Activated B cell treated with CpG ODN at 0.5 μM for 24 hours (primary cell): Measurements from ENCODE around the gene MPZL3. TPM values are rescaled to one million over a fixed set of nuclear protein-coding genes. Genes with fewer than 3 reads are reported as not detected.

ENCODE experiments used
- ATAC-seq: fragments of 200-7000 bp; cut with Tn5 transposase; one replicate; pipeline ENCODE4 v1.10.0; 2021; ENCODE audit warnings: low read depth, mild to moderate bottlenecking, moderate library complexity
- CTCF ChIA-PET: fragments of 350-600 bp; sonication (Branson Sonifier 250); formaldehyde crosslinking; loops from one replicate; lab custom pipeline; 2021; ENCODE audit warnings: antibody characterized with exemption; lab: Charles Lee
- POLR2A ChIA-PET: fragments of 350-600 bp; sonication (Branson Sonifier 250); formaldehyde crosslinking; loops from one replicate; lab custom pipeline; 2021; ENCODE audit warnings: antibody characterized with exemption; lab: Charles Lee
- DNase-seq: peaks from one replicate; pipeline ENCODE4 v3.0.0; 2022
- H3K27ac Mint-ChIP-seq: one replicate; pipeline ENCODE4 v1.8.0; 2020; ENCODE audit warnings: mixed read lengths
- H3K27me3 Mint-ChIP-seq: one replicate; pipeline ENCODE4 v1.8.0; 2021; ENCODE audit warnings: mixed read lengths
- H3K36me3 Mint-ChIP-seq: one replicate; pipeline ENCODE4 v1.8.0; 2021; ENCODE audit warnings: low read depth, mixed read lengths
- H3K4me1 Mint-ChIP-seq: one replicate; pipeline ENCODE4 v1.8.0; 2021; ENCODE audit warnings: mixed read lengths
- H3K4me3 Mint-ChIP-seq: one replicate; pipeline ENCODE4 v1.8.0; 2020; ENCODE audit warnings: mild to moderate bottlenecking, mixed read lengths
- H3K9me3 Mint-ChIP-seq: one replicate; pipeline ENCODE4 v1.8.0; 2020; ENCODE audit warnings: mixed read lengths
- intact Hi-C: fragments of 100-400 bp; cut with micrococcal nuclease; formaldehyde crosslinking; loops from one replicate; pipeline ENCODE4 v1.15.1; 2024
- total RNA-seq: library from RNA; stranded (reverse); gene quantifications from 2 replicates; pipeline ENCODE4 v1.2.3, GENCODE V29; 2022
- TF ChIP-seq, protein P1 (sequence below): fragments of 200-600 bp; IDR thresholded peaks from one replicate; pipeline ENCODE4 v1.8.0; 2022; ENCODE audit warnings: antibody characterized with exemption, mild to moderate bottlenecking

Gene MPZL3
- total RNA-seq, 1 donor from 2014 or later: 2.9 TPM

- H3K36me3 Mint-ChIP-seq: no peaks in the 10 kb centered on the region
- DNase-seq (no peak), ATAC-seq (peak; percentile 18)
- ChIA-PET CTCF (interaction anchor here (0.8 to 1.8 kb wide), 2 partner anchors 29 to 69 kb away, joined by 5 to 9 read pairs; no protein-coding TSS in a partner anchor), POLR2A (interaction anchor here (0.7 kb wide), 1 partner anchor 10 kb away, joined by 3 read pairs; no protein-coding TSS in a partner anchor)
- H3K27ac Mint-ChIP-seq: no peak overlapping the region
- H3K4me3 Mint-ChIP-seq: no peak overlapping the region
- H3K9me3 Mint-ChIP-seq: no peaks in the 10 kb centered on the region
- intact Hi-C loops: no loop called here
- peaks cover 15% of the 10 kb centered on the region for H3K4me1 Mint-ChIP-seq
- TF ChIP-seq, protein P1, sequence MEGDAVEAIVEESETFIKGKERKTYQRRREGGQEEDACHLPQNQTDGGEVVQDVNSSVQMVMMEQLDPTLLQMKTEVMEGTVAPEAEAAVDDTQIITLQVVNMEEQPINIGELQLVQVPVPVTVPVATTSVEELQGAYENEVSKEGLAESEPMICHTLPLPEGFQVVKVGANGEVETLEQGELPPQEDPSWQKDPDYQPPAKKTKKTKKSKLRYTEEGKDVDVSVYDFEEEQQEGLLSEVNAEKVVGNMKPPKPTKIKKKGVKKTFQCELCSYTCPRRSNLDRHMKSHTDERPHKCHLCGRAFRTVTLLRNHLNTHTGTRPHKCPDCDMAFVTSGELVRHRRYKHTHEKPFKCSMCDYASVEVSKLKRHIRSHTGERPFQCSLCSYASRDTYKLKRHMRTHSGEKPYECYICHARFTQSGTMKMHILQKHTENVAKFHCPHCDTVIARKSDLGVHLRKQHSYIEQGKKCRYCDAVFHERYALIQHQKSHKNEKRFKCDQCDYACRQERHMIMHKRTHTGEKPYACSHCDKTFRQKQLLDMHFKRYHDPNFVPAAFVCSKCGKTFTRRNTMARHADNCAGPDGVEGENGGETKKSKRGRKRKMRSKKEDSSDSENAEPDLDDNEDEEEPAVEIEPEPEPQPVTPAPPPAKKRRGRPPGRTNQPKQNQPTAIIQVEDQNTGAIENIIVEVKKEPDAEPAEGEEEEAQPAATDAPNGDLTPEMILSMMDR: no peak
- peaks cover 47% of the 10 kb centered on the region for H3K27me3 Mint-ChIP-seq
Measured at GRCh38 chr11:118267486-118267885, 15.3 kb upstream of the MPZL3 start.

DNA sequence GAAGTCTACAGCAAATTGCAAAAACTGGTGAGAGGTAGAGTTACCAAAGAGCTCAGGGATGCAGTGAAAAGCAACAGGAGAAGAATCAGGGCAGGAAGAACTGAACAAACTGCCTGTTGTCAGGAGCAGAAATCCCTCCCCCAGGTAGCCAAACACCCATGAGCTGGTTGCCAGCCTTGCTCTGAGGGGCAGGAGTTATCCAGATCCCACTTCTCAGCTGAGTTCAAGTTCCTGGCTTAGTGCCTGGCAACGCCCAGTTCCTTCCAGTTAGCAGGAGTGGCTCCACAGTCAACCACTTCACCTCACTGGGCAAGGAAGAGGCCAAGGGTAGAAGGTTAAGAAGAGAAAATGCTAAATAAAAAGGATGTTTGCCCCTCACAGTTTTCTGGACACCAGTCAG lies 13.8 kb upstream of the MPZL3 start:
- H3K9me3 Mint-ChIP-seq: no peaks in the 10 kb centered on the region
- ChIA-PET POLR2A (no interaction called here), CTCF (interaction anchor here (1.1 to 3.9 kb wide), 3 partner anchors 12 to 67 kb away, joined by 3 to 18 read pairs (median 4); no protein-coding TSS in a partner anchor)
- TF ChIP-seq, protein P1: no peak
- H3K36me3 Mint-ChIP-seq: no peaks in the 10 kb centered on the region
- no peak for DNase-seq
- H3K27ac Mint-ChIP-seq: no peak overlapping the region
- H3K4me1 Mint-ChIP-seq: peaks cover 15% of the 10 kb centered on the region
- no peak for ATAC-seq
- intact Hi-C loops: loop anchor here (2.0 kb wide), 1 partner anchor 67 kb away; no protein-coding TSS in a partner anchor
- no peak overlapping the region for H3K4me3 Mint-ChIP-seq
- H3K27me3 Mint-ChIP-seq: peaks cover 60% of the 10 kb centered on the region

DNA sequence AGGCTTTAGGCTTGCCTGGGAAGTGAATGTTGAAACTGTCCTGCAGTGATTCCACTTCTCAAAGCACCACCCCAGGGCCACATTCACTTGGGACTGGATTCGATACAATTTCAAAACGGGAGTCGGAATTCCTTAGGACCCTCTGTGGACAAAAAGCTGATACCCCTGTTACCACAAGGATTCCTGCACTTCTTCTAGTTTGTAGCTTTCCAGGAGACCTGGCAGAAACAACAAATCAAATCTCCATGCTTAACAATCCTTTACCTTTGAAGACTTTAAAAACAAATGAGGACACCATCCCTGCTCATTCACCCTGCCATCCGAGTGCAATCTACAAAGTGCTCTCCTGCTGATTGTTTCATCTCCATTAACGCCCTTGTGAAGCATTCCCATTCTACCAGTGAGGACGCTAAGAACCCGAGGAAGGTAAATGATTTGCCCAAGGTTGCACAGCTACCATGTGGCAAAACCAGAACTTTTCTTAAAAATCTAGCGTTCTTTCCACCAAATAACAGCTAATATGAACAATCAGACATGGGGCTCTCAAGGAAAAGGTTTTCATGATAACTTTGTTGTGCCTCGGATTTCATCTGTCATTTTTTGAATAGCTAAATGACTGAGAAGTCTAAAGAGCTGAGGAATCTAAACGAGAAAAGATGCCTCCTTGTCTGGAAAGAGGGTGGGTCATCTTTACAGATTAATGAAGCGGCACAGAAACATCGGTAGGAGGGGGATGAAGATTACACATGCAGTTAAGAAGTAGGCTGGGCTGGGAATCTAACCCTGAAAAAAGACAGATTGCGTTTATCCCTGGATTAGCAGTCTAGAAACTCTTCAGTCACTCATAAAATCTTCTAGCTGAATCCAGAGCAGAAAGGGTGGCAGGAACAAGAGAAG lies 12.7 kb upstream of the MPZL3 start:
- ATAC-seq (no peak), DNase-seq (no peak)
- H3K4me1 Mint-ChIP-seq: peaks cover 15% of the 10 kb centered on the region
- H3K27ac Mint-ChIP-seq: no peak overlapping the region
- ChIA-PET CTCF (interaction anchor here (1.0 to 3.9 kb wide), 5 partner anchors 13 to 66 kb away, joined by 3 to 18 read pairs (median 4); no protein-coding TSS in a partner anchor), POLR2A (interaction anchor here (1.2 kb wide), 1 partner anchor 51 kb away, joined by 3 read pairs; no protein-coding TSS in a partner anchor)
- H3K4me3 Mint-ChIP-seq: no peak overlapping the region
- H3K27me3 Mint-ChIP-seq: peaks cover 53% of the 10 kb centered on the region
- TF ChIP-seq, protein P1: no peak
- intact Hi-C loops: loop anchor here (2.0 kb wide), 1 partner anchor 66 kb away; no protein-coding TSS in a partner anchor
- no peaks in the 10 kb centered on the region for H3K9me3 Mint-ChIP-seq
- no peaks in the 10 kb centered on the region for H3K36me3 Mint-ChIP-seq

- DNase-seq: no peak
Measured at GRCh38 chr11:118263695-118264568, 11.8 kb upstream of the MPZL3 start, which contains the start of gene MPZL2. TSS of gene MPZL2 (minus strand) at chr11:118264297. CDS start at chr11:118264153, 144 bp downstream.

More at GRCh38 chr11:118263695-118264568, 11.8 kb upstream of the MPZL3 start, which contains the start of gene MPZL2:
- intact Hi-C loops: loop anchor here (2.0 kb wide), 1 partner anchor 65 kb away; no protein-coding TSS in a partner anchor
- CTCF ChIA-PET: interaction anchor here (1.0 to 3.9 kb wide), 3 partner anchors 12 to 65 kb away, joined by 3 to 18 read pairs (median 4); no protein-coding TSS in a partner anchor
- ATAC-seq: peak; percentile 68
- TF ChIP-seq, protein P1: no peak
- Mint-ChIP-seq H3K4me3 (peak within 1 kb of the TSS; percentile 64), H3K9me3 (peaks cover 3% of the 10 kb centered on the region), H3K27ac (no peak within 1 kb of the TSS), H3K4me1 (peaks cover 15% of the 10 kb centered on the region), H3K36me3 (no peaks in the 10 kb centered on the region), H3K27me3 (peaks cover 47% of the 10 kb centered on the region)
- POLR2A ChIA-PET: interaction anchor here (1.2 kb wide), 2 partner anchors 48 to 50 kb away, joined by 3 read pairs; no protein-coding TSS in a partner anchor
